PC-9 (cell line): ENCODE results near the gene PIK3IP1.

Experiments
- CTCF ChIP-seq: fragments of 200-600 bp; sonication (generic); conservative IDR thresholded peaks from 2 replicates; pipeline ENCODE4 v1.6.1; 2017; ENCODE audit warnings: mixed run types, antibody characterized with exemption, mild to moderate bottlenecking, moderate library complexity
- EZH2 ChIP-seq: fragments of 200-600 bp; sonication (generic); IDR thresholded peaks from 2 replicates; pipeline ENCODE4 v1.8.0; 2017; ENCODE audit warnings: antibody characterized with exemption, low read depth

GRCh38 chr22:31295831-31296657 is 3.8 kb upstream of the PIK3IP1 start:
- TF ChIP-seq CTCF (no peak), EZH2 (no peak)
